Sigmoid colon (tissue), 4 donors: ENCODE measurements around the gene ZNF268.

Source experiments
- CTCF ChIP-seq, 4 experiments: fragments of 450-650 bp in 3 of 4; fragments of 200-600 bp in 1 of 4; IDR thresholded peaks; one replicate each; pipeline ENCODE4 v1.5.1; 2016 to 2019; ENCODE audit warnings: antibody characterized with exemption in 4 of 4, mild to moderate bottlenecking in 3 of 4, moderate library complexity in 2 of 4
- POLR2A ChIP-seq, 2 donors: fragments of 450-650 bp; IDR thresholded peaks; one replicate each; pipeline ENCODE4 v1.6.1; 2016; ENCODE audit warnings: antibody characterized with exemption in 2 of 2, mild to moderate bottlenecking in 2 of 2, moderate library complexity in 2 of 2
- POLR2AphosphoS5 ChIP-seq, 4 donors: sonication (generic); formaldehyde crosslinking; IDR thresholded peaks; one replicate each; pipeline ENCODE4 v1.6.1; 2017; ENCODE audit warnings: antibody characterized with exemption in 4 of 4

GRCh38 chr12:133201888-133202287 is 20.6 kb downstream of the ZNF268 start:
- TF ChIP-seq POLR2A (IDR thresholded peaks at IDR 0.05), result no peak
- TF ChIP-seq CTCF (IDR thresholded peaks at IDR 0.05), result no peak
- no peak for TF ChIP-seq POLR2AphosphoS5 (IDR thresholded peaks at IDR 0.05)
